ENCODE results near the gene ATCAY.

DNA sequence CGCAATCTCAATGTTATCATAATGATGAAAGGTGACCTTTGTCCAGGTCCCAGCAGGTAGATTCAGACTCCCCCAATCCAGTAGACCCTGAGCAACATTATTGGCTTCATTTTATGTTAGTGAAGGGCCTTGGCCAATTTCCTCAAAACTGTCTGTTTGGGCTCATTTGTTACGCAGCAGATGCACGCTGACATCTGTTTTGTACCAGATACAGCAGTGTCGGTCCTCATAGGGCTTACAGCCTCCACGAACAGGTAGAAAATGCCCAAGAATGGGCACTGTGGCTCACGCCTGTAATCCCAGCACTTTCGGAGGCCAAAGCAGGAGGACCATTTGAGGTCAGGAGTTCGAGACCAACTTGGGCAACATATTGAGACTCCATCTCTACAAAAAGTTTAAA is 39.3 kb downstream of the ATCAY start:
- TF ChIP-seq, protein P1, sequence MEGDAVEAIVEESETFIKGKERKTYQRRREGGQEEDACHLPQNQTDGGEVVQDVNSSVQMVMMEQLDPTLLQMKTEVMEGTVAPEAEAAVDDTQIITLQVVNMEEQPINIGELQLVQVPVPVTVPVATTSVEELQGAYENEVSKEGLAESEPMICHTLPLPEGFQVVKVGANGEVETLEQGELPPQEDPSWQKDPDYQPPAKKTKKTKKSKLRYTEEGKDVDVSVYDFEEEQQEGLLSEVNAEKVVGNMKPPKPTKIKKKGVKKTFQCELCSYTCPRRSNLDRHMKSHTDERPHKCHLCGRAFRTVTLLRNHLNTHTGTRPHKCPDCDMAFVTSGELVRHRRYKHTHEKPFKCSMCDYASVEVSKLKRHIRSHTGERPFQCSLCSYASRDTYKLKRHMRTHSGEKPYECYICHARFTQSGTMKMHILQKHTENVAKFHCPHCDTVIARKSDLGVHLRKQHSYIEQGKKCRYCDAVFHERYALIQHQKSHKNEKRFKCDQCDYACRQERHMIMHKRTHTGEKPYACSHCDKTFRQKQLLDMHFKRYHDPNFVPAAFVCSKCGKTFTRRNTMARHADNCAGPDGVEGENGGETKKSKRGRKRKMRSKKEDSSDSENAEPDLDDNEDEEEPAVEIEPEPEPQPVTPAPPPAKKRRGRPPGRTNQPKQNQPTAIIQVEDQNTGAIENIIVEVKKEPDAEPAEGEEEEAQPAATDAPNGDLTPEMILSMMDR (IDR thresholded peaks at IDR 0.05), result no peak
- TF ChIP-seq POLR2AphosphoS5 (IDR thresholded peaks at IDR 0.05) (no peak), POLR2A (IDR thresholded peaks at IDR 0.05) (no peak)
